Measurements from ENCODE around the gene PRCP. TPM values are rescaled to one million over a fixed set of nuclear protein-coding genes. Genes with fewer than 3 reads are reported as not detected.

PRCP gene
- total RNA-seq, 6 experiments from 2014 or later = 51.2 to 63.3 (median 57.5) TPM

- DNase-seq = no peak
- Mint-ChIP-seq H3K4me1 (ENCODE audit: low read depth) (peaks cover 23% of the 10 kb centered on the region), H3K9me3 (no peaks in the 10 kb centered on the region), H3K27me3 (ENCODE audit: insufficient read depth) (no peaks in the 10 kb centered on the region), H3K36me3 (ENCODE audit: low read depth) (peaks cover 10% of the 10 kb centered on the region), H3K4me3 (no peak overlapping the region), H3K27ac (no peak overlapping the region)
- TF ChIP-seq CTCF (IDR thresholded peaks at IDR 0.05) = no peak
Measured at GRCh38 chr11:82873919-82874333, 26.3 kb downstream of the PRCP start.

- H3K4me1 Mint-ChIP-seq (ENCODE audit: low read depth) = peaks cover 26% of the 10 kb centered on the region
- no peak overlapping the region for H3K27ac Mint-ChIP-seq
- H3K36me3 Mint-ChIP-seq (ENCODE audit: low read depth) = no peaks in the 10 kb centered on the region
- no peaks in the 10 kb centered on the region for H3K9me3 Mint-ChIP-seq
- no peak overlapping the region for H3K4me3 Mint-ChIP-seq
- TF ChIP-seq CTCF (IDR thresholded peaks at IDR 0.05) = no peak
- DNase-seq = no peak
- no peaks in the 10 kb centered on the region for H3K27me3 Mint-ChIP-seq (ENCODE audit: insufficient read depth)
Measured at GRCh38 chr11:82872377-82873150, 27.7 kb downstream of the PRCP start.

GRCh38 chr11:82871646-82872045 lies 28.6 kb downstream of the PRCP start:
- H3K36me3 Mint-ChIP-seq (ENCODE audit: low read depth) = no peaks in the 10 kb centered on the region
- H3K27me3 Mint-ChIP-seq (ENCODE audit: insufficient read depth) = no peaks in the 10 kb centered on the region
- no peaks in the 10 kb centered on the region for H3K9me3 Mint-ChIP-seq
- no peak overlapping the region for H3K27ac Mint-ChIP-seq
- no peak overlapping the region for H3K4me3 Mint-ChIP-seq
- DNase-seq = peak; percentile 8
- H3K4me1 Mint-ChIP-seq (ENCODE audit: low read depth) = peaks cover 32% of the 10 kb centered on the region
- no peak for TF ChIP-seq CTCF (IDR thresholded peaks at IDR 0.05)

GRCh38 chr11:82869657-82870056 lies 30.6 kb downstream of the PRCP start:
- DNase-seq = no peak
- no peak for TF ChIP-seq CTCF (IDR thresholded peaks at IDR 0.05)
- H3K27me3 Mint-ChIP-seq (ENCODE audit: insufficient read depth) = no peaks in the 10 kb centered on the region
- H3K36me3 Mint-ChIP-seq (ENCODE audit: low read depth) = no peaks in the 10 kb centered on the region
- no peak overlapping the region for H3K27ac Mint-ChIP-seq
- H3K4me3 Mint-ChIP-seq = no peak overlapping the region
- peaks cover 47% of the 10 kb centered on the region for H3K4me1 Mint-ChIP-seq (ENCODE audit: low read depth)
- no peaks in the 10 kb centered on the region for H3K9me3 Mint-ChIP-seq

- peak; percentile 69 for DNase-seq
- H3K36me3 Mint-ChIP-seq (ENCODE audit: low read depth) = no peaks in the 10 kb centered on the region
- H3K4me1 Mint-ChIP-seq (ENCODE audit: low read depth) = peaks cover 64% of the 10 kb centered on the region
- peak overlapping the region; percentile 50 for H3K27ac Mint-ChIP-seq
- H3K4me3 Mint-ChIP-seq = peak overlapping the region; percentile 76
- TF ChIP-seq CTCF (IDR thresholded peaks at IDR 0.05) = peak; percentile 92
- H3K9me3 Mint-ChIP-seq = no peaks in the 10 kb centered on the region
- H3K27me3 Mint-ChIP-seq (ENCODE audit: insufficient read depth) = no peaks in the 10 kb centered on the region
Measured at GRCh38 chr11:82867495-82868082, 32.6 kb downstream of the PRCP start.

Measured in HFFc6 (cell line).